Measurements from ENCODE around the gene SLC25A1.

DNA sequence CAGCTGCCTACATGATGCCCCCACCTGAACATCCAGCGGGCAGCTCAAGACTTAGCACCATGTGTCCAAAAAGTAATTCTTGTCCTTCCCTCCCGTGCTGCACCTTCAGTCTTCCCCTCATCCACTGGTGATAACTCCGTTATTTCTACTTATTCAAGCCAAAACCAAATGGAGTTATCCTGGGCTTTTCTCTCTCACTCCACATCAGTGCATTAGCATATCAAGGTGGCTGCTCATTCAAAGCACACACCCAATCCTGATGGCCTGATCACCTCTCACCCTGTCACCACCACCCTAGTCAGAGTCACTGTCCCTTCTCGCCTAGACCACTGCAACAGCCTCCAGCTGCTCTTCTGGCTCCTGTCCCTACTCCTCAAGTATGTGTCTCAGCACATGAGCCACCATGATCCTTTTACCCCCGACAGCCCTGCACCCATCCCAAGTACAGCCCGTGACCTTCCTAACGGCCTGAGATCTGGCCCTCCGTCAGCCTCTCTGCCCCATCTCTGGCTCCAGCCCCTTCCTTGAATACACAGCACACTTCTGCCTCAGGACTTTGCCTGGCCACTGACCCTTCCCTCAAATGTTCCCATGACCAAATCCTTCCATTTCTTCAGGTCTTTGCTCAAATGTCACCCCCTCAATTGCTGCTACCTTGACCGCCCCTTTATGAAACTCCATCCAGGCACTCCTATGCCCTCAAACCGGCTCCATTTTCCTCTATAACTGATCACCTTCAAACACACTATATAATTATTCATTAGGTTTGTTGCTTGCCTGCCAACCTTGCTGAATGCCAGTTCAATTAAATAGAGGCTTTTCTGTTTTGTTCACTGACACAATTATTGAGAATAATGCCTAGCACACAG is 19.7 kb upstream of the SLC25A1 start:
- TF ChIP-seq, protein P1, sequence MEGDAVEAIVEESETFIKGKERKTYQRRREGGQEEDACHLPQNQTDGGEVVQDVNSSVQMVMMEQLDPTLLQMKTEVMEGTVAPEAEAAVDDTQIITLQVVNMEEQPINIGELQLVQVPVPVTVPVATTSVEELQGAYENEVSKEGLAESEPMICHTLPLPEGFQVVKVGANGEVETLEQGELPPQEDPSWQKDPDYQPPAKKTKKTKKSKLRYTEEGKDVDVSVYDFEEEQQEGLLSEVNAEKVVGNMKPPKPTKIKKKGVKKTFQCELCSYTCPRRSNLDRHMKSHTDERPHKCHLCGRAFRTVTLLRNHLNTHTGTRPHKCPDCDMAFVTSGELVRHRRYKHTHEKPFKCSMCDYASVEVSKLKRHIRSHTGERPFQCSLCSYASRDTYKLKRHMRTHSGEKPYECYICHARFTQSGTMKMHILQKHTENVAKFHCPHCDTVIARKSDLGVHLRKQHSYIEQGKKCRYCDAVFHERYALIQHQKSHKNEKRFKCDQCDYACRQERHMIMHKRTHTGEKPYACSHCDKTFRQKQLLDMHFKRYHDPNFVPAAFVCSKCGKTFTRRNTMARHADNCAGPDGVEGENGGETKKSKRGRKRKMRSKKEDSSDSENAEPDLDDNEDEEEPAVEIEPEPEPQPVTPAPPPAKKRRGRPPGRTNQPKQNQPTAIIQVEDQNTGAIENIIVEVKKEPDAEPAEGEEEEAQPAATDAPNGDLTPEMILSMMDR (conservative IDR thresholded peaks at IDR 0.05; ENCODE audit: low read length), result no peak
- TF ChIP-seq EZH2phosphoT487 (IDR thresholded peaks at IDR 0.05; ENCODE audit: borderline replicate concordance), result no peak

Data from Loucy (cell line).